ENCODE measurements around the gene TOM1L1. TPM values are rescaled to one million over a fixed set of nuclear protein-coding genes. Genes with fewer than 3 reads are reported as not detected.

The TOM1L1 gene
- total RNA-seq, 1 donor, result 24.2 TPM

- H3K4me3 ChIP-seq (ENCODE audit: low read depth, low read length), result no peak overlapping the region
- DNase-seq (ENCODE audit: low read depth), result no peak
- TF ChIP-seq, protein P1, sequence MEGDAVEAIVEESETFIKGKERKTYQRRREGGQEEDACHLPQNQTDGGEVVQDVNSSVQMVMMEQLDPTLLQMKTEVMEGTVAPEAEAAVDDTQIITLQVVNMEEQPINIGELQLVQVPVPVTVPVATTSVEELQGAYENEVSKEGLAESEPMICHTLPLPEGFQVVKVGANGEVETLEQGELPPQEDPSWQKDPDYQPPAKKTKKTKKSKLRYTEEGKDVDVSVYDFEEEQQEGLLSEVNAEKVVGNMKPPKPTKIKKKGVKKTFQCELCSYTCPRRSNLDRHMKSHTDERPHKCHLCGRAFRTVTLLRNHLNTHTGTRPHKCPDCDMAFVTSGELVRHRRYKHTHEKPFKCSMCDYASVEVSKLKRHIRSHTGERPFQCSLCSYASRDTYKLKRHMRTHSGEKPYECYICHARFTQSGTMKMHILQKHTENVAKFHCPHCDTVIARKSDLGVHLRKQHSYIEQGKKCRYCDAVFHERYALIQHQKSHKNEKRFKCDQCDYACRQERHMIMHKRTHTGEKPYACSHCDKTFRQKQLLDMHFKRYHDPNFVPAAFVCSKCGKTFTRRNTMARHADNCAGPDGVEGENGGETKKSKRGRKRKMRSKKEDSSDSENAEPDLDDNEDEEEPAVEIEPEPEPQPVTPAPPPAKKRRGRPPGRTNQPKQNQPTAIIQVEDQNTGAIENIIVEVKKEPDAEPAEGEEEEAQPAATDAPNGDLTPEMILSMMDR (IDR thresholded peaks at IDR 0.05; ENCODE audit: insufficient read depth, low read depth, low read length), result no peak
Measured at GRCh38 chr17:54903375-54903774, 2.7 kb downstream of the TOM1L1 start.

GRCh38 chr17:54906683-54907082 lies 6.0 kb downstream of the TOM1L1 start:
- no peak overlapping the region for H3K4me3 ChIP-seq (ENCODE audit: low read depth, low read length)
- DNase-seq (ENCODE audit: low read depth), result no peak
- TF ChIP-seq, protein P1 (IDR thresholded peaks at IDR 0.05; ENCODE audit: insufficient read depth, low read depth, low read length), result no peak

DNA sequence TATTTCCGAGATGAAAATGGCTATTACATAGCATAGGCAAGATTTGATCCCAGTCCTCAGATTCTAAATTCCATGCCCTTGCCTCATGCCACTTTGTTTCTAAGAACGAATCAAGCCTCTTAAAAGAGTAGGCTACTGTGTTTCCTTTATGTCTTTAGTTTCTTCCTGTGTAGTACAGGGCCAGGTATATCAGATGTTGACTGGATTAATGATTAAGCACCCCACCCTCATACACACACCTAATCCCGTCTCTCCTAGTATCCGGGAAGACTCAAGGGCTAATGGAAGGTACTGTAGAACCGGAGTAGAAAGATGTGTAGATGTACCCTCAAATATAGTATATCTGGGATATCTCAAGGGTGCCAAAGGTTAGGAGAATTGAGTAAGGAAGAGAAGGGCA lies 6.7 kb downstream of the TOM1L1 start:
- H3K4me3 ChIP-seq (ENCODE audit: low read depth, low read length), result no peak overlapping the region
- TF ChIP-seq, protein P1 (IDR thresholded peaks at IDR 0.05; ENCODE audit: insufficient read depth, low read depth, low read length), result no peak
- no peak for DNase-seq (ENCODE audit: low read depth)

- TF ChIP-seq, protein P1 (IDR thresholded peaks at IDR 0.05; ENCODE audit: insufficient read depth, low read depth, low read length), result no peak
- DNase-seq (ENCODE audit: low read depth), result no peak
- no peak overlapping the region for H3K4me3 ChIP-seq (ENCODE audit: low read depth, low read length)
Measured at GRCh38 chr17:54909766-54910165, 9.1 kb downstream of the TOM1L1 start.

DNA sequence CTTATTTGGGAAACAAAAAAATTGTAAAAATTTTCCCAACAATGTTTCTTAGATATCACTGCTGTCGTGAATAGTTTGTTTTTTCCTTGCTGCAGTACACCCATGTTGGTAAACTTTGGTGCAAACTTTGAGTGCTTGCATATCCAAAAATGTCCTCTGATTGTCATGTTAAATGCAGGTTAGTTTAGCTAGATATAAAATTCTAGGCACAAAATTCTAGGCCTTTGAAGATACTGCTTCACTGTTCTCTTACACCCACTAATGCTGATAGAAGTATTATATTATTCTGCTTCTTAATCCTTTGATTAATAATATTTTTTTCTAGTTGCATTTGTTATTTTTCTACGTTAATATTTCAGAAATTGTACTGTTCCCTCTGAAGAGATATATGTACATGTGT lies 16.1 kb downstream of the TOM1L1 start:
- TF ChIP-seq, protein P1 (IDR thresholded peaks at IDR 0.05; ENCODE audit: insufficient read depth, low read depth, low read length), result no peak
- no peak overlapping the region for H3K4me3 ChIP-seq (ENCODE audit: low read depth, low read length)
- no peak for DNase-seq (ENCODE audit: low read depth)

DNA sequence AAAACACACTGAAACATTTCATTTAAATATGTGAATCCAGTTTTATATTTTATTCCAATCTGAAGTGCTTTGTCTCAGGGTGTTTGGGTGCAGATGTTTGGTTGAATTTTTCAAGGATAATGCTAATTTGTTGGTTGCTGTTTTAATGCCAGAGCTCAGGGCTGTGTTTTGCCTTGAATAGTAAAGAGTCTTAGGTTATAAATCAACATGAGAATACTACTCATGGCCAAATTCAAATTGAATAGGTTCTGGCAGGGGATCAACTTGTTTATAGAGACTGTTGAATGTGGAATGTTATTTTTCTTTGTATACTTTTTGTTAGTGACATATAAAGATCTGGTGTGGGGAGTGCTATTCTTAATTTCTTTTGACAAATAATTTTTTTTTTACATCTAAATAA lies 18.8 kb downstream of the TOM1L1 start:
- no peak overlapping the region for H3K4me3 ChIP-seq (ENCODE audit: low read depth, low read length)
- TF ChIP-seq, protein P1 (IDR thresholded peaks at IDR 0.05; ENCODE audit: insufficient read depth, low read depth, low read length), result no peak
- no peak for DNase-seq (ENCODE audit: low read depth)

DNA sequence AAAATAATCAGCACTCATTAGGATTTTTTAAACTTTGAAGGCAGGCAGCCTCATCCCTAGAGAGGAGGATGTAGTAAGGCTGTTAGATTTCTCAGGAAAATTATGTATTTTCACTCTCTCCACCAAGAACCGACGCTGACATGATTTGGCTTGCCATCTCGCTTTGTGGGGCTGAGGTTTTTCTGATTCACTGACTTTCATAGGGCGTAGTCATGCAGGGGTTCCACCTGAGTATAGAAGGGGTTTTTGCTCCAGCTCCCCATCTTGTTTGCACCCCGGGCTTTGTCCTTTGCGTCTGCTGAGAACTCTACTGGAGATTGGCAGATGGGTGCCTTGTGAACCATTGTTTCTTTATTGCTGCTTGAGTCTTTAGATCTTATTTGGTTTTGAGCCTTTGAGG lies 20.2 kb downstream of the TOM1L1 start:
- TF ChIP-seq, protein P1 (IDR thresholded peaks at IDR 0.05; ENCODE audit: insufficient read depth, low read depth, low read length), result no peak
- H3K4me3 ChIP-seq (ENCODE audit: low read depth, low read length), result no peak overlapping the region
- DNase-seq (ENCODE audit: low read depth), result no peak
